Amygdala (tissue), 56 donors: ENCODE results near the gene TBL3.

ENCODE experiments used
- DNase-seq, 56 donors: peaks; one replicate each; lab custom pipeline; 2025; lab: John Stamatoyannopoulos, UW

Gene TBL3

DNA sequence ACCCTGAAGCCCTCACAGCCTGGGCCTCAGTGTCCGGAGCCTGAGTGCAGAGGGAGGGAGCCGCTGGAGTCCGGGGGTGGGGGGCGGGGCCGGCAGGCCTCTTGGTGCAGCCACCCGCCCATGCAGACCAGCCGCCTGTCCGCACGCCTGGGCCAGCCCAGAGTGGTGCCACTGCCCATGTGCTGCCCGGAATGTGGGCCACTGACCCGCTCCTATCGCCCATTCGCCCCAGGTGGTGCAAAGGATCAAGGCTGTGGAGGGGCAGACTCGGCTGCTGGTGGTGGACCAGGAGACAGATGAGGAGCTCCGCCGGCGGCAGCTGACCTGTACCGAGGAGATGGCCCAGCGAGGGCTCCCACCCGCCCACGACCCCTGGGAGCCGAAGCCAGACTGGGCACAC lies 57.5 kb downstream of the TBL3 start:
- no peak for DNase-seq

DNA sequence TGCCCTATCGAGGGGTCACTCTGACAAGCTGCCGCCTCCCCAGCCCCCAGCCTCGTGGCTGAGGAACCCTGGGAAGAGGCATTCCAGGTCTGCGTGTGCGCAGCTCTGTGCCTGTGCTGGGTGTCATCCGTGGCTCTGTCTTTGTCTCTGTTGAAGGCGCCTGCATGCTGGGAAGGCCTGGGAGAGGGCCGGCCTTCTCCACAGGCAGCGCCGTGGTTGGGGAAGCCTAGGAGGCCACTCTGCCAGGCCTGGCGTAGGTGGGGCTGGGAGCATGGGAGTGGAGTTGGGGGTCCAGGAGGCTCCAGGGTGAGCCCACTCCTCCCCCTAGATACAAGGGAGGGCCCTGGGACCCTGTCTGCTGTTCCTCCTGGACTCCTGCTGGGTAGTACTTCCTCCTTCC lies 58.2 kb downstream of the TBL3 start:
- DNase-seq = no peak

GRCh38 chr16:2031081-2031577 lies 59.3 kb downstream of the TBL3 start:
- no peak for DNase-seq
